ENCODE measurements around the gene JUND.
A peak's percentile ranks its signal among the peaks of the same experiment; 100 is the strongest.
"Not testable (repeated sequence)": the region's sequence is repeated elsewhere in the genome, so short reads cannot be mapped to it uniquely, and the experiment has no call there.

Gene JUND

GRCh38 chr19:18281082-18282020 lies at the start of gene JUND:
JUND (minus strand) TSS chr19:18281622; CDS start chr19:18281484, 138 bp downstream.
- DNase-seq (ENCODE audit: low read depth in 1 of 2, low spot score in 1 of 2): peak; percentile 88 to 98

GRCh38 chr19:18330868-18331267 lies 49.4 kb upstream of the JUND start:
- DNase-seq (ENCODE audit: low read depth in 1 of 2, low spot score in 1 of 2): no peak

- DNase-seq (ENCODE audit: low read depth in 1 of 2, low spot score in 1 of 2): no peak
These were observed 47.6 kb upstream of the JUND start for GRCh38 chr19:18329035-18329376.

GRCh38 chr19:18328340-18329034 lies 47.1 kb upstream of the JUND start:
- DNase-seq (ENCODE audit: low read depth in 1 of 2, low spot score in 1 of 2): peak; percentile 69 to 75

- DNase-seq (ENCODE audit: low read depth in 1 of 2, low spot score in 1 of 2): no peak
These were observed 45.4 kb upstream of the JUND start for GRCh38 chr19:18326772-18327171.

- not testable (repeated sequence) for DNase-seq (ENCODE audit: low read depth in 1 of 2, low spot score in 1 of 2)
These were observed 42.9 kb upstream of the JUND start for GRCh38 chr19:18324373-18324731.

- peak; percentile 98 to 99 for DNase-seq (ENCODE audit: low read depth in 1 of 2, low spot score in 1 of 2)
These were observed 41.5 kb upstream of the JUND start, which contains the start of gene LSM4 for GRCh38 chr19:18322759-18323460. LSM4 (minus strand) TSS chr19:18323076; CDS start chr19:18323020, 56 bp downstream.

- DNase-seq (ENCODE audit: low read depth in 1 of 2, low spot score in 1 of 2): no peak
These were observed 40.9 kb upstream of the JUND start for GRCh38 chr19:18322318-18322758.

- no peak for DNase-seq (ENCODE audit: low read depth in 1 of 2, low spot score in 1 of 2)
These were observed 40.3 kb upstream of the JUND start for GRCh38 chr19:18321734-18322102.

- no peak for DNase-seq (ENCODE audit: low read depth in 1 of 2, low spot score in 1 of 2)
These were observed 39.7 kb upstream of the JUND start for GRCh38 chr19:18320865-18321733.

GRCh38 chr19:18319591-18320135 lies 38.2 kb upstream of the JUND start:
- no peak for DNase-seq (ENCODE audit: low read depth in 1 of 2, low spot score in 1 of 2)

GRCh38 chr19:18317961-18318800 lies 36.8 kb upstream of the JUND start:
- DNase-seq (ENCODE audit: low read depth in 1 of 2, low spot score in 1 of 2): no peak

- no peak for DNase-seq (ENCODE audit: low read depth in 1 of 2, low spot score in 1 of 2)
These were observed 32.0 kb upstream of the JUND start for GRCh38 chr19:18313398-18313797.

GRCh38 chr19:18312092-18312534 lies 30.7 kb upstream of the JUND start:
- DNase-seq (ENCODE audit: low read depth in 1 of 2, low spot score in 1 of 2): no peak

GRCh38 chr19:18311502-18312091 lies 30.2 kb upstream of the JUND start:
- no peak for DNase-seq (ENCODE audit: low read depth in 1 of 2, low spot score in 1 of 2)

GRCh38 chr19:18310966-18311365 lies 29.5 kb upstream of the JUND start:
- no peak for DNase-seq (ENCODE audit: low read depth in 1 of 2, low spot score in 1 of 2)

GRCh38 chr19:18310118-18310909 lies 28.9 kb upstream of the JUND start:
- DNase-seq (ENCODE audit: low read depth in 1 of 2, low spot score in 1 of 2): no peak

- no peak for DNase-seq (ENCODE audit: low read depth in 1 of 2, low spot score in 1 of 2)
These were observed 28.2 kb upstream of the JUND start for GRCh38 chr19:18309525-18310064.
